Measurements from ENCODE around the gene MKRN3. TPM values are rescaled to one million over a fixed set of nuclear protein-coding genes. Genes with fewer than 3 reads are reported as not detected.
"Not testable (repeated sequence)": the region's sequence is repeated elsewhere in the genome, so short reads cannot be mapped to it uniquely, and the experiment has no call there.

Gene MKRN3
- total RNA-seq, 1 donor from 2014 or later = 0.97 TPM

DNA sequence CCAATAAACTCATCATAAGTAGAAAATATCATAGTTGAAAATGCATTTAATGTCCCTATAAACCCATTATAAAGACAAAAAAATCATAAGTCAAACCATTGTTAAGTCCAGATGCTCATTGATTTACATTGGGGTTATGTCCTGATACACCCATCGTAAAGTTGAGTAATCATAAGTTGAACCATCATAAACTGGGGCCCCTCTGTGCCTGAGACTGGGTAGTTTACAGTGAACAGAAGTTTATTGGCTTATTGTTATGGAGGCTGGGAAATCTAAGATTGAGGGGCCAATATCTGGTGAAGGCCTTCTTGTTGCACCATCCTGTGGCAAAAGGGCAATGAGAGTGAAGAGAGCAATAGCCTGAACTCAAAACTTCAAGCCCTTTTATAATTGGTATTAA, 10.6 kb downstream of the MKRN3 start:
- intact Hi-C loops (cut with DNase I) = no loop called here
- ATAC-seq = no peak
- DNase-seq (ENCODE audit: missing footprints) = no peak

GRCh38 chr15:23578521-23579150, 13.2 kb downstream of the MKRN3 start:
- no peak for DNase-seq (ENCODE audit: missing footprints)
- intact Hi-C loops (cut with DNase I) = no loop called here
- no peak for ATAC-seq

DNA sequence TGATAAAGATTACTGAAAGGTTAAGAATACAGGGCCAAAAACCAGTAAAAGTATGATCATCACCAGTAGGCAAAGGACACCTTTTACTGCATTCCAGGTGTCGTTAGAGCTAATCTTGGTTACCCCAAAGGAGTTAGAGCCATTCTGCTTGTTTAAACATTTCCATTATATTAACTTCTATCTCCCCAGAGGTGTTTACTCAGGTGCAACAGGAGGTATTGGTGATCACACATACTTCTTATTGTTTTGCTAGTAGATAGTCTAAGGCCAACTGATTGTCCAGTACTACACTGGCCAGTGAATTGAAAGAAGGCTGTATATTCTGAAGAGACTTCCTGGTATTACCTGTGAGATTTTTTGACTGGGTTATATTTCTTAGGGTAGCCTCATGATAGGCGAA, 22.8 kb downstream of the MKRN3 start:
- intact Hi-C loops (cut with DNase I) = no loop called here
- ATAC-seq (no peak), DNase-seq (ENCODE audit: missing footprints) (no peak)

GRCh38 chr15:23589012-23589411, 23.5 kb downstream of the MKRN3 start:
- no peak for ATAC-seq
- no peak for DNase-seq (ENCODE audit: missing footprints)
- intact Hi-C loops (cut with DNase I) = no loop called here

DNA sequence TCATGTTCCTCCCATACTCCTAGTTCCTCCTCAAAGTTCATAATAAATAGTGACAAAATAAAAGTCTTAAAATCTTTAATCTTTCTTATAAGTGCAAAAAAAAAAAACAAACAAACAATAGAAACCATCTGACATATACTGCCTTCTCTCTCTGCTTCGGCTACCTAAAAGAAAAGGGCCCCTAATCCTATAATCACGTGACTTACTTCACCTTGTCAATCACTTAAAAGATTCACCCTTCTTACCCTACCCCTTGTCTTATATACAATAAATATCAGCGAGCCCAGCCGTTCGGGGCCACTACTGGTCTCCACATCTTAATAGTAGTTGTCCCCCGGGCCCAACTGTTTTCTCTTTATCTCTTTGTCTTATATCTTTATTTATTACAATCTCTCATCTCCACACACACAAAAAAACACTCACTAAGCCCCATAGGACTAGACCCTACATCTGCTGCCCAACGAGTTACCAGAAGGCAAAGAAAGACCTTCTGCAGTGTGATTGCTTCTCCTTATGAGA, 28.8 kb downstream of the MKRN3 start:
- DNase-seq (ENCODE audit: missing footprints) (no peak), ATAC-seq (no peak)
- intact Hi-C loops (cut with DNase I) = no loop called here

DNA sequence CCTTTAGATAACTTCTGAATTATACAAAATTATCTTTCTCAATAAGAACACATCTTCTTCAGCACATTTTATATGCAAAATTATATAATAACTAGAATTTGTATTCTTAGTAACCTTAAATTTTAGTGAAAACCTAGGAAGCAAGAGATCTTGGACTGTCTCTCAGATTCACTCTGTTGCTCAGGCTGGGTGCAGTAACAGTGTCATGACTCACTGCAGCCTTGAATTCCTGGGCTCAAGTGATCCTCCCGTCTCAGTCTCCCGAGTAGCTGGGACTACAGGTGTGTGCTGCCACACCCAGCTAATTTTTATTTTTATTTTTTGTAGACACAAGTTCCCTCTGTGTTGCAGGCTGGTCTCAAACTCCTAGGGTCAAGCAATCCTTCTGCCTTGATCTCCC, 29.9 kb downstream of the MKRN3 start:
- intact Hi-C loops (cut with DNase I) = no loop called here
- DNase-seq (ENCODE audit: missing footprints) = no peak
- ATAC-seq = no peak

DNA sequence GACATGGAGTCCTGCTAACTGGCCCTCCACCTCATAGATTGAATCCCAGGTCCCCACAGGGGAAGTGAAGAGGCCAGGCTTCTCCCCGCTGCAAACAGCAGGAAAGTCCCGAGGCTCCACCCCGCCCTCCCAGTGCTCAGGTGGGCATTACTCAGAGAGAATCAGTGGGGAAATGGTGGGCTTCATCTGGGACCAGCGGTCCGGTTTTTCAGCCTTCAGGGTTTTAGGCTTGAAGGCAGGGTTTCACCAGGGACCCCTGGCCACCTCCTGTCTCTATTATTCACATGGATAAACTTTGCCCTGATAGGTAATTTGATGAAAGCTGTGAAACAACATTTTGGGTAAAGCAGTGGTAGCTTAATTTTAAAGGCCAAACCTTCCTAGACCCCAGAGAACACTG, 31.3 kb downstream of the MKRN3 start:
- no peak for ATAC-seq
- DNase-seq (ENCODE audit: missing footprints) = no peak
- intact Hi-C loops (cut with DNase I) = no loop called here

DNA sequence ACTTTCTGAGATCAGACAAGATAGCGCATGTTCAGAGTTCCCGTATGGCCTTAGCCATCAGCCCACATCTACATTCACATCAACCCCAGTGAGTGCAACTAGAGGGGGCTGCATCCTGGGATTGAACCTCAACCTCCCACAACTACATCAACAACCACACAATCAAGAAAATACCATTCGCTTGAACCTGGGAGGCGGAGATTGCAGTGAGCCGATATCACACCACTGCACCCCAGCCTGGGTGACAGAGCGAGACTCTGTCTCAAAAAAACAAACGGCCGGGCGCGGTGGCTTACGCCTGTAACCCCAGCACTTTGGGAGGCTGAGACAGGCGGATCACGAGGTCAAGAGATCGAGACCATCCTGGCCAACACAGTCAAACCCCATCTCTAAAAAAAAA, 31.8 kb downstream of the MKRN3 start:
- DNase-seq (ENCODE audit: missing footprints); ATAC-seq; intact Hi-C loops (cut with DNase I): not testable (repeated sequence)

DNA sequence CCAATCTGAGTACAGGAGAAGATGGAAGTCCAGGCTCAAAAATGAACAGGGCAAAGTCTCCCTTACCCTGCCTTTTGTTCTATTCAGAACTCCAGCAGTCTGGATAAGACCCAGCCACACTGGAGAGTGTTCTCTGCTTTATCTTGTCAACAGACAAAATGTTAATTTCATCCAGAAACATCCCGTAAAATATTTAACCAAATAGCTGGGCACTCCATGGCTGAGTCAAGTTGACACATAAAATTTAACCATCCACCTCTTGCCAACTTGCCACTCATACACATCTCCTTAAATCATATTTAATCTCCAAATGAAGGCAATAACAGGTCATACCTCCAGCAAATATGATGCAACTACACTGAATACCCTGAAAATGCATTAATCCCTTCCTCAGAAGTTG, 33.6 kb downstream of the MKRN3 start:
- ATAC-seq = no peak
- DNase-seq (ENCODE audit: missing footprints) = no peak
- intact Hi-C loops (cut with DNase I) = no loop called here

DNA sequence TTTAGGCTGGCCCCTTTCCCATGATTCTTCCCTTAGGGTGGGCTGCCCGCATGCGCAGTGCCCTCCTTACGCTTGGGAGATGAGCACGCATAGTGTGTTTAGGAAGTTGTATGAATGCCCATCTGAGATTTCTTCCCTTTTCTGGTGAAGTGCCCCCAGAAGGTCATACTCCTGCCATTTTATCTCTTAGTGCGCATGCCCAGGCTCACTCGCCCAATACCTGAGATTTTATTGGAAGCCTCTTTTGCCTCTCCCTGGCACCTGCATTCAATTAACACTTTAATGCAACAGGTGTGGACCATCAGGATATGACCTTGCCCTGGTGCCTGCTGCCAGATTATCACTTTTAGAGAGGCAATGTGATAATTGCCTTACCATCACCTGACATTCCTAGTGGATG, 36.6 kb downstream of the MKRN3 start:
- no peak for ATAC-seq
- no peak for DNase-seq (ENCODE audit: missing footprints)
- intact Hi-C loops (cut with DNase I) = no loop called here

DNA sequence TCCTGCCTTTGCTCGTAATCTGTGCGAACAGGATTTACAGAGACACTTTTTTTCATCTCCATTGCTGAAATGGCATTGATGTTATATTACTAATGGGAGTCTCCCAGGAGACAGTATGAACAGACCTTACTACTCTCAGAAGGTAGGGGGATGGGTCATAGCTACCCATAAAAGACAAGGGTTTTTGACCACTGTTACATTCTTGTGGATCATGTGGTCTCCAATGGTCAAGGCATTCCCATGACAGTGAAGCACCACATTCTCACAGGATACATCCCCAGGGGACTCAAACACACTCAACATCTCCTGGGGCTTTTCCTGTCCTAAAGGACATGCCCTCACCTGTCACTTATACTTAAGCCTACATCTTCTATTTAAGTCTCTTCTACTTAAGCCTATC, 40.8 kb downstream of the MKRN3 start:
- ATAC-seq = no peak
- no peak for DNase-seq (ENCODE audit: missing footprints)
- intact Hi-C loops (cut with DNase I) = no loop called here

DNA sequence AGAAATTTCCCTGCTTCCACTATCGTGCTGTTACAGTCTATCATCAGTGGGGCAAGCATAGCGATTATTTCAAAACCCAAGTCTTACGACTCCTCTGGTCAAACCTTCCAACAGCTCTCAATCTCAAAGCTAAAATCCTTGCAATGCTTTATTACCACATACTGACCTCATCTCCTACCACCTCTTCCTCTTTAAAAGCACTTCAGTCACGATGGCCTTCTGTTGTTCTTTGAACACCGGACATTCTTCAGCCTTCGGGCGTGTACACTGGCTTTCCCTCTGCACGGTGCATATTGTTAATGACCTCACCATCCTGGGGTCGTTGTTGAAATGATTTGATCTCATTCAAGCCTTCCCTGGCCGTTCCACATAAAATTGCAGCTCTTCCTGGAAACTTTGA, 51.1 kb downstream of the MKRN3 start:
- DNase-seq (ENCODE audit: missing footprints) (no peak), ATAC-seq (no peak)
- intact Hi-C loops (cut with DNase I) = no loop called here

Small RNAs within 50 kb of the gene (microRNA-seq; reads per million reads assigned to microRNA genes)
- gene MIR4508 = not detected

Other genes starting within 250 kb of the MKRN3 start
- gene GOLGA6L26, start 231.5 kb upstream of the MKRN3 start, total RNA-seq = not detected
- gene GOLGA8S, start 210.9 kb upstream of the MKRN3 start, total RNA-seq = 0.30 TPM
- gene GOLGA6L2, start 118.4 kb upstream of the MKRN3 start, total RNA-seq = not detected
- not detected for gene MAGEL2, start 82.2 kb downstream of the MKRN3 start, total RNA-seq
- gene NDN, start 121.6 kb downstream of the MKRN3 start, total RNA-seq = 40.0 TPM